HL-60 (cell line): Measurements from ENCODE around the gene PRSS22.

ENCODE experiments used
- GABPA ChIP-seq: IDR thresholded peaks from 2 replicates; pipeline ENCODE4 v1.6.1; 2012; ENCODE audit warnings: low read depth
- POLR2AphosphoS5 ChIP-seq: IDR thresholded peaks from 2 replicates; pipeline ENCODE4 v1.6.1; 2012; ENCODE audit warnings: low read depth
- SPI1 ChIP-seq: IDR thresholded peaks from 2 replicates; pipeline ENCODE4 v1.6.1; 2012; ENCODE audit warnings: low read depth, mild to moderate bottlenecking, borderline replicate concordance
- TF ChIP-seq, protein P1 (sequence below): IDR thresholded peaks from one replicate; pipeline ENCODE4 v1.5.1; 2011; ENCODE audit warnings: low read length, control low read depth, inconsistent platforms; ENCODE audit not compliant: insufficient read depth
- TF ChIP-seq, protein P2 (sequence below): IDR thresholded peaks from 2 replicates; pipeline ENCODE4 v1.6.1; 2012; ENCODE audit warnings: low read depth; ENCODE audit not compliant: insufficient replicate concordance

DNA sequence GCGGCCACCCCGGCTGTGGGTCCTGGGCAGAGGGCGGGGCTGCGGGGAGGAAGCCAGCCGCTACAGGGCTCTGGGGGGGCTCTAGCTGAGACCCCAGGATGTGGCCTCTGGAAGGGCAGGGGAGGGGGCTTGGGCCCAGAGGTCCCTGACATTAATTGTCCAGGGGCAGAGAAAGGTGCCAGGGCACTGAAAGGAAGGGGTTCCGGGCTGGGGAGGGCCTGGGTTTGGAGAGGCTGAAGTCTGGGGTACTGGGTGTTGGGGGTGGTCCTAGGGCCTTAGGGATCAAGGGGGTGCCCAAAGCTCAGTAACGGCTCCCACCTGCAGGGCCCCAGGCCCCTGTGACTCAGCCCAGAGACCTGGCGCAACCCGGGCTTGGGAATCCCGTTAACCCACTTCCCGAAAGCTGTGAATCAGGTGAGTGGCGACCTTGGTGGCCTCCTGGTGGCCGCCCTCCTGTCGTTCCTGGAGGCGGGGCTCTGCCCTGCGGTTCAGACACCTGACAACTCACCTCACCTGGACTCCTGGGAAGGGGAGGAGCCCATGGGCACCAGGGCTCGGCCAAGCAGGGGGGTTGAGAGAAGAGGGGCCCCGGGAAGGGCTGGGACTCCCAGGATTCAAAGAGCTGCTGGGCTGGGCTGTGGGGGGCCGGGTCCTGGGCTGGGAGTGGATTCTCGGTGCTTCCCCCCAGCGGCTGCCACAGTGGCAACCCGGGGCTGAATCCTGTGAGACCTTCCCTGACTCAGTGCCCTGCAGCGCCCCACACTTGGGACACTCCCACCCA is 465 bp upstream of the PRSS22 start:
- TF ChIP-seq, protein P1, sequence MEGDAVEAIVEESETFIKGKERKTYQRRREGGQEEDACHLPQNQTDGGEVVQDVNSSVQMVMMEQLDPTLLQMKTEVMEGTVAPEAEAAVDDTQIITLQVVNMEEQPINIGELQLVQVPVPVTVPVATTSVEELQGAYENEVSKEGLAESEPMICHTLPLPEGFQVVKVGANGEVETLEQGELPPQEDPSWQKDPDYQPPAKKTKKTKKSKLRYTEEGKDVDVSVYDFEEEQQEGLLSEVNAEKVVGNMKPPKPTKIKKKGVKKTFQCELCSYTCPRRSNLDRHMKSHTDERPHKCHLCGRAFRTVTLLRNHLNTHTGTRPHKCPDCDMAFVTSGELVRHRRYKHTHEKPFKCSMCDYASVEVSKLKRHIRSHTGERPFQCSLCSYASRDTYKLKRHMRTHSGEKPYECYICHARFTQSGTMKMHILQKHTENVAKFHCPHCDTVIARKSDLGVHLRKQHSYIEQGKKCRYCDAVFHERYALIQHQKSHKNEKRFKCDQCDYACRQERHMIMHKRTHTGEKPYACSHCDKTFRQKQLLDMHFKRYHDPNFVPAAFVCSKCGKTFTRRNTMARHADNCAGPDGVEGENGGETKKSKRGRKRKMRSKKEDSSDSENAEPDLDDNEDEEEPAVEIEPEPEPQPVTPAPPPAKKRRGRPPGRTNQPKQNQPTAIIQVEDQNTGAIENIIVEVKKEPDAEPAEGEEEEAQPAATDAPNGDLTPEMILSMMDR, result no peak
- TF ChIP-seq POLR2AphosphoS5 (no peak), GABPA (no peak), SPI1 (no peak)
- TF ChIP-seq, protein P2, sequence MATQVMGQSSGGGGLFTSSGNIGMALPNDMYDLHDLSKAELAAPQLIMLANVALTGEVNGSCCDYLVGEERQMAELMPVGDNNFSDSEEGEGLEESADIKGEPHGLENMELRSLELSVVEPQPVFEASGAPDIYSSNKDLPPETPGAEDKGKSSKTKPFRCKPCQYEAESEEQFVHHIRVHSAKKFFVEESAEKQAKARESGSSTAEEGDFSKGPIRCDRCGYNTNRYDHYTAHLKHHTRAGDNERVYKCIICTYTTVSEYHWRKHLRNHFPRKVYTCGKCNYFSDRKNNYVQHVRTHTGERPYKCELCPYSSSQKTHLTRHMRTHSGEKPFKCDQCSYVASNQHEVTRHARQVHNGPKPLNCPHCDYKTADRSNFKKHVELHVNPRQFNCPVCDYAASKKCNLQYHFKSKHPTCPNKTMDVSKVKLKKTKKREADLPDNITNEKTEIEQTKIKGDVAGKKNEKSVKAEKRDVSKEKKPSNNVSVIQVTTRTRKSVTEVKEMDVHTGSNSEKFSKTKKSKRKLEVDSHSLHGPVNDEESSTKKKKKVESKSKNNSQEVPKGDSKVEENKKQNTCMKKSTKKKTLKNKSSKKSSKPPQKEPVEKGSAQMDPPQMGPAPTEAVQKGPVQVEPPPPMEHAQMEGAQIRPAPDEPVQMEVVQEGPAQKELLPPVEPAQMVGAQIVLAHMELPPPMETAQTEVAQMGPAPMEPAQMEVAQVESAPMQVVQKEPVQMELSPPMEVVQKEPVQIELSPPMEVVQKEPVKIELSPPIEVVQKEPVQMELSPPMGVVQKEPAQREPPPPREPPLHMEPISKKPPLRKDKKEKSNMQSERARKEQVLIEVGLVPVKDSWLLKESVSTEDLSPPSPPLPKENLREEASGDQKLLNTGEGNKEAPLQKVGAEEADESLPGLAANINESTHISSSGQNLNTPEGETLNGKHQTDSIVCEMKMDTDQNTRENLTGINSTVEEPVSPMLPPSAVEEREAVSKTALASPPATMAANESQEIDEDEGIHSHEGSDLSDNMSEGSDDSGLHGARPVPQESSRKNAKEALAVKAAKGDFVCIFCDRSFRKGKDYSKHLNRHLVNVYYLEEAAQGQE, result no peak
